ENCODE results near the gene TJP2.

TJP2 gene

GRCh38 chr9:69253057-69253456 is 79.0 kb downstream of the TJP2 start:
- Histone ChIP-seq H3K36me3 (ENCODE audit: control insufficient read depth in 2 of 2, insufficient read depth in 2 of 2, low read length in 2 of 2) (peaks cover 50 to 57% of the 10 kb centered on the region in 2 donors), H3K27me3 (ENCODE audit: control insufficient read depth in 1 of 2, insufficient read depth in 2 of 2, low read length in 2 of 2) (no peaks in the 10 kb centered on the region), H3K27ac (ENCODE audit: low read length) (peak overlapping the region; percentile 11), H3K9me3 (ENCODE audit: control insufficient read depth in 2 of 2, low read length in 2 of 2) (no peaks in the 10 kb centered on the region), H3K4me3 (ENCODE audit: low read length in 2 of 2) (no peak overlapping the region), H3K9ac (ENCODE audit: low read length in 2 of 2) (no peak overlapping the region), H3K4me1 (ENCODE audit: control insufficient read depth, insufficient read depth, low read length) (no peaks in the 10 kb centered on the region)

- Histone ChIP-seq H3K9me3 (ENCODE audit: control insufficient read depth in 2 of 2, low read length in 2 of 2) (no peaks in the 10 kb centered on the region), H3K27me3 (ENCODE audit: control insufficient read depth in 1 of 2, insufficient read depth in 2 of 2, low read length in 2 of 2) (no peaks in the 10 kb centered on the region)
These were observed 80.1 kb downstream of the TJP2 start for GRCh38 chr9:69254223-69254622.

GRCh38 chr9:69255591-69255990 is 81.5 kb downstream of the TJP2 start:
- Histone ChIP-seq H3K27ac (ENCODE audit: low read length) (no peak overlapping the region), H3K9me3 (ENCODE audit: control insufficient read depth in 2 of 2, low read length in 2 of 2) (no peaks in the 10 kb centered on the region), H3K36me3 (ENCODE audit: control insufficient read depth in 2 of 2, insufficient read depth in 2 of 2, low read length in 2 of 2) (peaks cover 36 to 43% of the 10 kb centered on the region in 2 donors), H3K27me3 (ENCODE audit: control insufficient read depth in 1 of 2, insufficient read depth in 2 of 2, low read length in 2 of 2) (no peaks in the 10 kb centered on the region), H3K9ac (ENCODE audit: low read length in 2 of 2) (no peak overlapping the region), H3K4me3 (ENCODE audit: low read length in 2 of 2) (no peak overlapping the region), H3K4me1 (ENCODE audit: control insufficient read depth, insufficient read depth, low read length) (no peaks in the 10 kb centered on the region)

More at GRCh38 chr9:69254223-69254622, 80.1 kb downstream of the TJP2 start:
- Histone ChIP-seq H3K4me1 (ENCODE audit: control insufficient read depth, insufficient read depth, low read length) (no peaks in the 10 kb centered on the region), H3K36me3 (ENCODE audit: control insufficient read depth in 2 of 2, insufficient read depth in 2 of 2, low read length in 2 of 2) (peaks cover 44 to 49% of the 10 kb centered on the region in 2 donors), H3K4me3 (ENCODE audit: low read length in 2 of 2) (no peak overlapping the region), H3K9ac (ENCODE audit: low read length in 2 of 2) (no peak overlapping the region), H3K27ac (ENCODE audit: low read length) (no peak overlapping the region)

GRCh38 chr9:69258551-69258950 is 84.5 kb downstream of the TJP2 start:
- H3K9me3 ChIP-seq (ENCODE audit: control insufficient read depth in 2 of 2, low read length in 2 of 2), result no peaks in the 10 kb centered on the region
- H3K27me3 ChIP-seq (ENCODE audit: control insufficient read depth in 1 of 2, insufficient read depth in 2 of 2, low read length in 2 of 2), result no peaks in the 10 kb centered on the region
- no peak overlapping the region for H3K27ac ChIP-seq (ENCODE audit: low read length)
- peaks cover 15% of the 10 kb centered on the region in 2 donors for H3K36me3 ChIP-seq (ENCODE audit: control insufficient read depth in 2 of 2, insufficient read depth in 2 of 2, low read length in 2 of 2)
- H3K4me3 ChIP-seq (ENCODE audit: low read length in 2 of 2), result no peak overlapping the region
- no peaks in the 10 kb centered on the region for H3K4me1 ChIP-seq (ENCODE audit: control insufficient read depth, insufficient read depth, low read length)
- no peak overlapping the region for H3K9ac ChIP-seq (ENCODE audit: low read length in 2 of 2)

GRCh38 chr9:69260161-69260560 is 86.1 kb downstream of the TJP2 start:
- H3K36me3 ChIP-seq (ENCODE audit: control insufficient read depth in 2 of 2, insufficient read depth in 2 of 2, low read length in 2 of 2), result peaks cover 3 to 5% of the 10 kb centered on the region in 2 donors
- H3K27me3 ChIP-seq (ENCODE audit: control insufficient read depth in 1 of 2, insufficient read depth in 2 of 2, low read length in 2 of 2), result no peaks in the 10 kb centered on the region
- no peaks in the 10 kb centered on the region for H3K9me3 ChIP-seq (ENCODE audit: control insufficient read depth in 2 of 2, low read length in 2 of 2)
- H3K9ac ChIP-seq (ENCODE audit: low read length in 2 of 2), result no peak overlapping the region
- no peak overlapping the region for H3K27ac ChIP-seq (ENCODE audit: low read length)
- no peaks in the 10 kb centered on the region for H3K4me1 ChIP-seq (ENCODE audit: control insufficient read depth, insufficient read depth, low read length)
- no peak overlapping the region for H3K4me3 ChIP-seq (ENCODE audit: low read length in 2 of 2)

GRCh38 chr9:69261636-69262035 is 87.6 kb downstream of the TJP2 start:
- Histone ChIP-seq H3K4me3 (ENCODE audit: low read length in 2 of 2) (no peak overlapping the region), H3K9ac (ENCODE audit: low read length in 2 of 2) (no peak overlapping the region), H3K36me3 (ENCODE audit: control insufficient read depth in 2 of 2, insufficient read depth in 2 of 2, low read length in 2 of 2) (peaks cover 3 to 5% of the 10 kb centered on the region in 2 donors), H3K27me3 (ENCODE audit: control insufficient read depth in 1 of 2, insufficient read depth in 2 of 2, low read length in 2 of 2) (no peaks in the 10 kb centered on the region), H3K9me3 (ENCODE audit: control insufficient read depth in 2 of 2, low read length in 2 of 2) (no peaks in the 10 kb centered on the region), H3K4me1 (ENCODE audit: control insufficient read depth, insufficient read depth, low read length) (no peaks in the 10 kb centered on the region), H3K27ac (ENCODE audit: low read length) (no peak overlapping the region)

- Histone ChIP-seq H3K9me3 (ENCODE audit: control insufficient read depth in 2 of 2, low read length in 2 of 2) (no peaks in the 10 kb centered on the region), H3K4me3 (ENCODE audit: low read length in 2 of 2) (no peak overlapping the region), H3K9ac (ENCODE audit: low read length in 2 of 2) (no peak overlapping the region), H3K4me1 (ENCODE audit: control insufficient read depth, insufficient read depth, low read length) (no peaks in the 10 kb centered on the region), H3K27me3 (ENCODE audit: control insufficient read depth in 1 of 2, insufficient read depth in 2 of 2, low read length in 2 of 2) (no peaks in the 10 kb centered on the region), H3K27ac (ENCODE audit: low read length) (no peak overlapping the region), H3K36me3 (ENCODE audit: control insufficient read depth in 2 of 2, insufficient read depth in 2 of 2, low read length in 2 of 2) (no peaks in the 10 kb centered on the region)
These were observed 90.4 kb downstream of the TJP2 start for GRCh38 chr9:69264526-69264925.

- no peaks in the 10 kb centered on the region for H3K36me3 ChIP-seq (ENCODE audit: control insufficient read depth in 2 of 2, insufficient read depth in 2 of 2, low read length in 2 of 2)
- no peaks in the 10 kb centered on the region for H3K27me3 ChIP-seq (ENCODE audit: control insufficient read depth in 1 of 2, insufficient read depth in 2 of 2, low read length in 2 of 2)
- H3K9me3 ChIP-seq (ENCODE audit: control insufficient read depth in 2 of 2, low read length in 2 of 2), result no peaks in the 10 kb centered on the region
- no peak overlapping the region for H3K27ac ChIP-seq (ENCODE audit: low read length)
- no peak overlapping the region for H3K9ac ChIP-seq (ENCODE audit: low read length in 2 of 2)
- no peaks in the 10 kb centered on the region for H3K4me1 ChIP-seq (ENCODE audit: control insufficient read depth, insufficient read depth, low read length)
- no peak overlapping the region for H3K4me3 ChIP-seq (ENCODE audit: low read length in 2 of 2)
These were observed 91.8 kb downstream of the TJP2 start for GRCh38 chr9:69265891-69266290.

GRCh38 chr9:69272212-69272611 is 98.1 kb downstream of the TJP2 start:
- Histone ChIP-seq H3K4me3 (ENCODE audit: low read length in 2 of 2) (no peak overlapping the region), H3K27ac (ENCODE audit: low read length) (no peak overlapping the region), H3K9me3 (ENCODE audit: control insufficient read depth in 2 of 2, low read length in 2 of 2) (peaks cover 0 to 2% of the 10 kb centered on the region in 2 donors), H3K9ac (ENCODE audit: low read length in 2 of 2) (no peak overlapping the region), H3K4me1 (ENCODE audit: control insufficient read depth, insufficient read depth, low read length) (peaks cover 12% of the 10 kb centered on the region), H3K27me3 (ENCODE audit: control insufficient read depth in 1 of 2, insufficient read depth in 2 of 2, low read length in 2 of 2) (no peaks in the 10 kb centered on the region), H3K36me3 (ENCODE audit: control insufficient read depth in 2 of 2, insufficient read depth in 2 of 2, low read length in 2 of 2) (no peaks in the 10 kb centered on the region)

GRCh38 chr9:69273161-69273560 is 99.1 kb downstream of the TJP2 start:
- Histone ChIP-seq H3K36me3 (ENCODE audit: control insufficient read depth in 2 of 2, insufficient read depth in 2 of 2, low read length in 2 of 2) (no peaks in the 10 kb centered on the region), H3K27ac (ENCODE audit: low read length) (no peak overlapping the region), H3K27me3 (ENCODE audit: control insufficient read depth in 1 of 2, insufficient read depth in 2 of 2, low read length in 2 of 2) (no peaks in the 10 kb centered on the region), H3K4me3 (ENCODE audit: low read length in 2 of 2) (no peak overlapping the region), H3K4me1 (ENCODE audit: control insufficient read depth, insufficient read depth, low read length) (peaks cover 12% of the 10 kb centered on the region), H3K9ac (ENCODE audit: low read length in 2 of 2) (no peak overlapping the region), H3K9me3 (ENCODE audit: control insufficient read depth in 2 of 2, low read length in 2 of 2) (peaks cover 0 to 2% of the 10 kb centered on the region in 2 donors)

GRCh38 chr9:69276775-69277174 is 102.7 kb downstream of the TJP2 start:
- no peak overlapping the region for H3K4me3 ChIP-seq (ENCODE audit: low read length in 2 of 2)
- H3K36me3 ChIP-seq (ENCODE audit: control insufficient read depth in 2 of 2, insufficient read depth in 2 of 2, low read length in 2 of 2), result no peaks in the 10 kb centered on the region
- H3K9me3 ChIP-seq (ENCODE audit: control insufficient read depth in 2 of 2, low read length in 2 of 2), result peaks cover 0 to 2% of the 10 kb centered on the region in 2 donors
- no peak overlapping the region for H3K9ac ChIP-seq (ENCODE audit: low read length in 2 of 2)
- peaks cover 12% of the 10 kb centered on the region for H3K4me1 ChIP-seq (ENCODE audit: control insufficient read depth, insufficient read depth, low read length)
- no peak overlapping the region for H3K27ac ChIP-seq (ENCODE audit: low read length)
- no peaks in the 10 kb centered on the region for H3K27me3 ChIP-seq (ENCODE audit: control insufficient read depth in 1 of 2, insufficient read depth in 2 of 2, low read length in 2 of 2)

Measured in stomach smooth muscle (tissue), 2 donors.